Activated CD8-positive, alpha-beta memory T cell treated with anti-CD3 and anti-CD28 coated beads, Interleukin-2, amount 10 ng/mL, durations not matched to agents 7 days and 5 days (primary cell): ENCODE results near the gene DSCAM. TPM values are rescaled to one million over a fixed set of nuclear protein-coding genes. Genes with fewer than 3 reads are reported as not detected.

Source experiments
- ATAC-seq: fragments of 150-1000 bp; cut with Tn5 transposase; one replicate; pipeline ENCODE4 v1.10.0; 2021; ENCODE audit warnings: moderate library complexity
- CTCF ChIA-PET: fragments of 350-600 bp; sonication (Branson Sonifier 250); formaldehyde crosslinking; loops from one replicate; lab custom pipeline; 2021; ENCODE audit warnings: antibody characterized with exemption; lab: Charles Lee
- DNase-seq: peaks from one replicate; pipeline ENCODE4 v3.0.0-alpha.2; 2020
- H3K27ac Mint-ChIP-seq: one replicate; pipeline ENCODE4 v1.8.0; 2021; ENCODE audit warnings: mild to moderate bottlenecking, mixed read lengths
- H3K27me3 Mint-ChIP-seq: one replicate; pipeline ENCODE4 v1.8.0; 2021; ENCODE audit warnings: mixed read lengths
- H3K36me3 Mint-ChIP-seq: one replicate; pipeline ENCODE4 v1.8.0; 2021; ENCODE audit warnings: mild to moderate bottlenecking, mixed read lengths
- H3K4me1 Mint-ChIP-seq: one replicate; pipeline ENCODE4 v1.8.0; 2021; ENCODE audit warnings: mixed read lengths
- H3K4me3 Mint-ChIP-seq: one replicate; pipeline ENCODE4 v1.8.0; 2021; ENCODE audit warnings: mild to moderate bottlenecking, moderate library complexity, mixed read lengths
- H3K9me3 Mint-ChIP-seq: one replicate; pipeline ENCODE4 v1.8.0; 2022; ENCODE audit warnings: low read depth, mixed read lengths
- total RNA-seq, 2 experiments: library from RNA; stranded (reverse); gene quantifications; one replicate each; pipeline ENCODE4 v1.2.3, GENCODE V29; 2021

Gene DSCAM
- total RNA-seq, 2 experiments from 2014 or later, result not detected

DNA sequence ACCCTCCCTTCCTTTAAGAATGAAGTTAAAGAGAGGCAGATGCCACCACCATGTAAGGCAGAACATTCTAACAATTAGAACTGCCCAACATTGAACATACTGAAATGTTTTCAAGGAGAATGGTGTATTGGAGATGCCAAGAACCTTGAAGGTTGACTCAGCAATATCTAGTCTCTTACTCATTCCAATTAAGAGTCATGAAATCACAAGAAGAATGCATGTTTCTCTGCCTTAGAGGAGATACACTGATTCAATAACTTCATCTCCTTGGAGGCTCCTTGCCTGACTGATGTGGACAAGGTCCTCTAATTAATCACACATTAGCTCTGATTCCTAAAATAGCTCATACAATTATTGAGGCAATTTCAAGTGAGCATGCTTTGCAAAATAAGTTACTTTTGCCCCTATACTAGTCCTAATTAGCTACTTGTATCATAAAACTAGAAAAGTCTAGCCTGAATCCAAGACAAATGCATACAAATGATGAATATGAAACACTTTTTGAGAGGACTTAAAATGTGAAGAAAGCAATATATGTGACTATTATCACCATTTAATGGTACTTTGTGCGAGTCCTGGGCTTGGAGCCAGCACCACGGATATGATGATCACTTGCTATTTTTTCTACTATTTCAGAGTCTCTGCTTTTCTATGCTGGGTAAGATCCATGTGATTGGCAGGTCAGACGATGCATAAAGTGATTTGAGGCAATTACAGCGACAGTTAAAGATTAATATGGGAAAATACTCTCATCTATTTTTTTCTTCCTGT, 114.5 kb downstream of the DSCAM start:
- H3K4me1 Mint-ChIP-seq, result no peaks in the 10 kb centered on the region
- H3K27me3 Mint-ChIP-seq, result no peaks in the 10 kb centered on the region
- no peak overlapping the region for H3K4me3 Mint-ChIP-seq
- CTCF ChIA-PET, result no interaction called here
- H3K36me3 Mint-ChIP-seq, result no peaks in the 10 kb centered on the region
- DNase-seq (no peak), ATAC-seq (no peak)
- H3K9me3 Mint-ChIP-seq, result peaks cover 2% of the 10 kb centered on the region
- no peak overlapping the region for H3K27ac Mint-ChIP-seq

GRCh38 chr21:40731206-40731605, 115.8 kb downstream of the DSCAM start:
- no peak overlapping the region for H3K27ac Mint-ChIP-seq
- no peaks in the 10 kb centered on the region for H3K36me3 Mint-ChIP-seq
- no peaks in the 10 kb centered on the region for H3K27me3 Mint-ChIP-seq
- H3K9me3 Mint-ChIP-seq, result peaks cover 2% of the 10 kb centered on the region
- ATAC-seq (no peak), DNase-seq (no peak)
- no peak overlapping the region for H3K4me3 Mint-ChIP-seq
- CTCF ChIA-PET, result no interaction called here
- no peaks in the 10 kb centered on the region for H3K4me1 Mint-ChIP-seq

GRCh38 chr21:40730426-40730800, 116.5 kb downstream of the DSCAM start:
- H3K27me3 Mint-ChIP-seq, result no peaks in the 10 kb centered on the region
- CTCF ChIA-PET, result no interaction called here
- no peaks in the 10 kb centered on the region for H3K36me3 Mint-ChIP-seq
- H3K4me1 Mint-ChIP-seq, result no peaks in the 10 kb centered on the region
- H3K27ac Mint-ChIP-seq, result no peak overlapping the region
- H3K9me3 Mint-ChIP-seq, result peaks cover 4% of the 10 kb centered on the region
- H3K4me3 Mint-ChIP-seq, result no peak overlapping the region
- DNase-seq, result no peak
- no peak for ATAC-seq

- Mint-ChIP-seq H3K4me3 (no peak overlapping the region), H3K27ac (no peak overlapping the region), H3K27me3 (no peaks in the 10 kb centered on the region), H3K4me1 (no peaks in the 10 kb centered on the region), H3K9me3 (peaks cover 4% of the 10 kb centered on the region), H3K36me3 (no peaks in the 10 kb centered on the region)
- CTCF ChIA-PET, result no interaction called here
- ATAC-seq (no peak), DNase-seq (no peak)
Observed at GRCh38 chr21:40729761-40730425, 117.1 kb downstream of the DSCAM start.

DNA sequence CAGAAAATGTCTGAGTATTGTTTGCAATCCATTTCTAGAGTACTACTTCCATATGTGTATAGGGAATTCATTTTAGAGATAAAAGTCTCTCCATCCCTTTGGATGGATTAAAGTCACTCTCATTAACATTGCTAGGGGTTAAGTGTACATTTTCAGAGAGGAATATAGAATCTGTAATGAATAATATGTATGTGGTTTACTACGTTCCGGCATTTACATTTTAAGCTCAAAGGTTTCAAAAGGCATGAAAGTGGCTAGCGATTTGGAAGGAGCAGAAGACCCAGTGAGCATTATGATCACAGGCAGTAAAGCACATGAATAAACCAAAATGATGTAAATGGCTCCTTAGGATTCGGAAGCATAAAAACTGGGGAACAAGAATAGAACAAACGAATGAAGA, 123.0 kb downstream of the DSCAM start:
- no peak overlapping the region for H3K27ac Mint-ChIP-seq
- H3K4me1 Mint-ChIP-seq, result no peaks in the 10 kb centered on the region
- CTCF ChIA-PET, result no interaction called here
- no peaks in the 10 kb centered on the region for H3K36me3 Mint-ChIP-seq
- no peaks in the 10 kb centered on the region for H3K27me3 Mint-ChIP-seq
- no peak for DNase-seq
- H3K4me3 Mint-ChIP-seq, result no peak overlapping the region
- no peak for ATAC-seq
- peaks cover 18% of the 10 kb centered on the region for H3K9me3 Mint-ChIP-seq

DNA sequence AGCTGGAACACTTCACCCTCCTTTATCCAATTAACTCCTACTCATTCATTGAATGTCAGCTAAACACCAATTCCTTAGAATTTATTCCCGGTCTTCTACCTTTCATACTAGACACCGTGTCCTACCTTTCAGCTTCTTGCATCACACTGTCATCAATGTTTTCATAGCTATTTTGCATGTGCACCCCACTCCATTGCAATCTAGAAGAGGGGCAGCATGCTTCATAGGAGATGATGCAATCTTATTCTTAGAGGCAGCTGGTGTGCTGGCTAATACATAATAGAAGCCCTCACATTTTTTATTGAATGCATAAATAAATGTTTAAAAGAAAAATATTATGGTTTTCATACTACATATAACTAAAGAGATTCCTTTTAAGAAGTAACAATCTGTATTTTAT, 123.6 kb downstream of the DSCAM start:
- ATAC-seq, result no peak
- no peak overlapping the region for H3K27ac Mint-ChIP-seq
- no peaks in the 10 kb centered on the region for H3K36me3 Mint-ChIP-seq
- no peaks in the 10 kb centered on the region for H3K4me1 Mint-ChIP-seq
- no peaks in the 10 kb centered on the region for H3K27me3 Mint-ChIP-seq
- H3K4me3 Mint-ChIP-seq, result no peak overlapping the region
- H3K9me3 Mint-ChIP-seq, result peaks cover 18% of the 10 kb centered on the region
- no peak for DNase-seq
- CTCF ChIA-PET, result no interaction called here

DNA sequence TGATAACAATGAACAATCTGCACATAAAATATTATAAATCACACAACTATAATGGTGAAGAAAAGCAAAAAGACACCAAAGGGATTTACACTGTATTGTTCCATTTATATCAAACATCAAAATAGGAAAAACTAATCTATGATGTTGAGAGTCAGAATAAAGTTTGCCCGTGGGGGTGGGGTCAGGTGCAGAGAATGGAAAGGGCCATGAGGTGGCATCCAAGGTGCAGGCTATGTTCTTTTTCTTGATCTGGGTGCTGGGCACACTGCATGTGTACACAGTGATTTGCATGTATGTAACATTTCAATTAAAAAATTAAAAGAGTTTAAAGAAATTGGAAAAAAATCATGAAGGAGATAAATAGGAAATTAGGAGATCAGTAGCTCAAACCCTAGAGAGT, 127.3 kb downstream of the DSCAM start:
- CTCF ChIA-PET, result no interaction called here

DNA sequence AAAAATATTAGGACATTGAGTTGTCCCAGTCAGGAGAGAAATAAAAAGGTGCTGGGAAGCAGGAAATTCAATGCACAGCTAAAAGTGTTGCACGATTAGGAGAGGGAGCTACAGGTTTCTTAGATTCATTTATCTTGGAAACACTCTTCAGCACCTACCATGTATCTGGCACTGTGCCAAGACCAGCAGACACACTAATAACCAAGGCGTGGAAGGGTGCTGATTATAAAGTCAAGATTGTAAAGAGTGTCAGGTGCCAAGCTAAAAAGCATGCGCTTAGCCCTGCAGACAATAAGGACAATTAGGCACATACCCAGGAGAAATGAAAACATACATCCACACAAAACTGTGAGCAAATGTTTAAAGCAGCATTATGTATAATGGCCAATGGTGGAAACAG, 129.9 kb downstream of the DSCAM start:
- Mint-ChIP-seq H3K27me3 (no peaks in the 10 kb centered on the region), H3K4me1 (no peaks in the 10 kb centered on the region), H3K9me3 (peaks cover 26% of the 10 kb centered on the region), H3K27ac (no peak overlapping the region), H3K36me3 (no peaks in the 10 kb centered on the region), H3K4me3 (no peak overlapping the region)
- ATAC-seq (no peak), DNase-seq (no peak)
- CTCF ChIA-PET, result no interaction called here

More for the DNA sequence above, 127.3 kb downstream of the DSCAM start:
- H3K9me3 Mint-ChIP-seq, result peaks cover 25% of the 10 kb centered on the region
- H3K27me3 Mint-ChIP-seq, result no peaks in the 10 kb centered on the region
- no peak overlapping the region for H3K27ac Mint-ChIP-seq
- no peaks in the 10 kb centered on the region for H3K36me3 Mint-ChIP-seq
- no peak for DNase-seq
- ATAC-seq, result no peak
- no peaks in the 10 kb centered on the region for H3K4me1 Mint-ChIP-seq
- no peak overlapping the region for H3K4me3 Mint-ChIP-seq

DNA sequence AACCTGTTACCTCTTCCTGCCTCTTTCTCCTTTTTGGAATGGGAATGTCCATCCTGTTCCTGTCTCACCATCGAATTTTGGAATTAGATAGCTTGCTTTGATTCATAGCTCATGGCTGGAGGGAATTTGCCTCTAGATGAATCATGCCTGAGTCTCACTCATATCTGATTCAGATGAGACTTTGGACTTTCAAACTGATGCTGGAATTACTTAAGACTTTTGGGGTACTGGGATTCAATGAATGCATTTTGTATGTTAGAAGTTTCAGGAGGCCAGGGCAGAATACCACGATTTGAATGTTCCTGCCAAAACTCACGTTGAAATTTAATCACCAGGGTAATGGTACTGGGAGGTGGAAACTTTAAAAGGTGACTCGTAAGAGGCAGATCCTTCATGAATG, 132.4 kb downstream of the DSCAM start:
- no peak for DNase-seq
- H3K9me3 Mint-ChIP-seq, result peaks cover 15% of the 10 kb centered on the region
- CTCF ChIA-PET, result no interaction called here
- H3K27ac Mint-ChIP-seq, result no peak overlapping the region
- no peaks in the 10 kb centered on the region for H3K27me3 Mint-ChIP-seq
- no peak for ATAC-seq
- H3K4me1 Mint-ChIP-seq, result no peaks in the 10 kb centered on the region
- H3K36me3 Mint-ChIP-seq, result no peaks in the 10 kb centered on the region
- no peak overlapping the region for H3K4me3 Mint-ChIP-seq

GRCh38 chr21:40707656-40708244, 139.2 kb downstream of the DSCAM start:
- Mint-ChIP-seq H3K4me1 (no peaks in the 10 kb centered on the region), H3K27ac (no peak overlapping the region), H3K9me3 (peaks cover 3% of the 10 kb centered on the region), H3K27me3 (no peaks in the 10 kb centered on the region), H3K4me3 (no peak overlapping the region), H3K36me3 (no peaks in the 10 kb centered on the region)
- ATAC-seq (no peak), DNase-seq (no peak)
- CTCF ChIA-PET, result no interaction called here

DNA sequence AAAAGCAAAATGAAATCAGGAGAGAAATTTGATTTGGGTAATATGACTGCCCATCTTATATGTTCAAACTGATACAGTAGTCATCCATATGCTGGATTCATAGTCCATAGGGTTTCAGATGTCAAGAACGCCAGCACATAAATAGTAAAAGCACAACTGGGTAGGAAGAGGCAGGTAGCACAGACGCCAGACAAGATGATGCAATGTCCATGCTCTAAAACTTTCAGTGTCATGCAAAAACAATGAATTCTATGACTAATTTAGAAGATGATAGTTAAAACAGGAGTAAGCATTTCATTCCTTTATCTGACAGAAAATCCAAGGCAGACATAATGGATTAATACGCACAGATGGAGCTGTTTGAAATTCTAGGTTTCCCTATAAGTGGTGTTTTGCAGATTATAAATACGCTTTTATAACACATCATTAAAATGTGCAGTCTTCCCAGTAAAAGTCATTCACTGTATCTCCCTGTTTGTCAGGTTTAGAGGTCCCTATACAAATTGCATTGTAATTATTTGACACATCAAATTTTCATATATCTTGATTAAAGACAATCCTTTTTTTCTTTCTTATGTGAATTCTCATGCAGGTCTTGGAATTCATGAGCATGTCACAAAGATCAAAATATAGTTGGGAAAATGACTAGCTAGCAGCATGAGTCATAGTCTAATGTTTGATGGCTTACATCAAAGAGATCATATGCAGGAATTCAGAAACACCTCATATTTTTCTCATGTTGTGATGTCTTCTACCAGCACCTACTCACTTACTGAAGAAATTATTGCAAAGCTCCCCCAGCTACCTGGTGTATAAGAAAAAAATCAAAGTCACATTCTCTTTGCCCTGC, 139.9 kb downstream of the DSCAM start:
- DNase-seq (no peak), ATAC-seq (no peak)
- Mint-ChIP-seq H3K9me3 (peaks cover 3% of the 10 kb centered on the region), H3K36me3 (no peaks in the 10 kb centered on the region), H3K27me3 (no peaks in the 10 kb centered on the region), H3K4me1 (no peaks in the 10 kb centered on the region), H3K4me3 (no peak overlapping the region), H3K27ac (no peak overlapping the region)
- CTCF ChIA-PET, result no interaction called here

- Mint-ChIP-seq H3K36me3 (no peaks in the 10 kb centered on the region), H3K9me3 (no peaks in the 10 kb centered on the region), H3K4me1 (no peaks in the 10 kb centered on the region), H3K27ac (no peak overlapping the region), H3K27me3 (no peaks in the 10 kb centered on the region), H3K4me3 (no peak overlapping the region)
- ATAC-seq, result no peak
- CTCF ChIA-PET, result no interaction called here
- DNase-seq, result no peak
Observed at GRCh38 chr21:40706176-40706575, 140.8 kb downstream of the DSCAM start.

DNA sequence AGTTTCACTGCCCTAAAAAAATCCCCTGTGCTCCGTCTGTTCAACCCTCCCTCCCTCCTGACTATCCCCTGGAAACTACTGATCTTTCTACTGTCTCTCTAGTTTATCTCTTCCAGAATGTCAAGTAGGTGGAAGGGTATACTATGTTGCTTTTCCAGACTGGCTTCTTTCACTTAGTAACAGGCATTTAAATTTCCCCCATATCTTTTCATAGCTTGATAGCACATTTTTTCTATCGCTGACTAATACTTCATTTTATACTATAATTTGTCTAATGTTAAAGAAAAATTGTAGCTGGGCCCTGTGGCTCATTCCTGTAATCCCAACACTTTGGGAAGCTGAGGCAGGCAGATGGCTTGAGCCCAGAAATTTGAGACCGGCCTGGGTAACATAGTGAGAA, 142.8 kb downstream of the DSCAM start:
- no peak for DNase-seq
- H3K27me3 Mint-ChIP-seq, result no peaks in the 10 kb centered on the region
- CTCF ChIA-PET, result no interaction called here
- no peak overlapping the region for H3K4me3 Mint-ChIP-seq
- H3K27ac Mint-ChIP-seq, result no peak overlapping the region
- H3K36me3 Mint-ChIP-seq, result no peaks in the 10 kb centered on the region
- H3K4me1 Mint-ChIP-seq, result no peaks in the 10 kb centered on the region
- H3K9me3 Mint-ChIP-seq, result no peaks in the 10 kb centered on the region
- no peak for ATAC-seq
